ENCODE data around the gene TADA1. TPM values are rescaled to one million over a fixed set of nuclear protein-coding genes. Genes with fewer than 3 reads are reported as not detected.
"Not testable (repeated sequence)": the region's sequence is repeated elsewhere in the genome, so short reads cannot be mapped to it uniquely, and the experiment has no call there.

TADA1 gene
- polyA plus RNA-seq, 1 donor, result 12.5 TPM

DNA sequence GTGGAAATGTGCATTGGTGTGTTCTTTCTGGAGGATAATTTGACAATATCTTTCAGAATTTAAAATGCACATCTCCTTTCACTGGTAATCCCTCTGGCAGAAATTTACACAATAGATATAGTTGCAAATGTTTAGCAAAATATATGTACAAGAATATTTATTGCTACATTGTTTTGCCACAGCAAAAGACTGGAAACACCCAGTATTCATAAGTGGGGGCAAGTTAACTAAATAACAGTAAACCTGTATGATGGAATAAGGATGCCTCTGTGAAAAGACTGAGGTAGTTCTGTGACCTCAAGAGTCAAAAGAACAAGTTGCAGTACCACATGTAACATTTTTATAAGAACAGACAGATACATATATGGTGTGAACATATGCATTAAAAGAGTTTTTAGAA, 13.7 kb upstream of the TADA1 start:
- no peak for DNase-seq (ENCODE audit: low read depth)

DNA sequence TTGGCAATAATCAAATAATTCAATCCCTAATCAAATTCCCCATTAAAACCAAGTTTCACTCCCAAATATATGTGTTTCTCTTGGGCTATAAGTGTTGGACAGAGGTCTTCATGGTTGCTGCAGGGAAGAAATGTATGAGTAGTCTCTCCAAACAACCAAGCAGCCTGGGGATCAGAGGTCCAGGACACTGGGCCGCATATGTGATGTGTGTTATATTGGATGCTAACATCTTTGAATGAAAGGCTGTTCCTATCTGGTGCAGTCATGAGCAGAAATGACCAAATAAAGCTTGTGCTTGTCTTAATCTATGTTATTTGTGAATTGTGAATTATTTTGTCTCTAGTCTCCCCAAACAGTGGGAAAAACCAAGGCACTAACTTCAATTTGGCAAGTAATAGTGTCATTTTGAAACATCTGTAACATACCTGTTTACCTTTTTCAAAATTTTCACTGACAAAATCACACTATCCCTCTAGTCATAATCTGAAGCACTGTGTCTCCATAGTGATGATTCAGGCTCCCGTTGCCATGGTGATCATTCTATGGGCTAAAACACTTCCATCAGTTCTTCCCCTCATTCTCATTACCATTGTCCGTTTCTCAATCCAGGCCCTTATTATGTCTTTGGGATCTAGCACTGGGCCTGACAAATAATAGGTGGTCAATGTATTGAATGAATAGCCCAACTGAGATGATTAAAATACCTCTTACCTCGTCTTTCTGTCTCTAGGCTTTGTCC, 12.5 kb upstream of the TADA1 start:
- no peak for DNase-seq (ENCODE audit: low read depth)

DNA sequence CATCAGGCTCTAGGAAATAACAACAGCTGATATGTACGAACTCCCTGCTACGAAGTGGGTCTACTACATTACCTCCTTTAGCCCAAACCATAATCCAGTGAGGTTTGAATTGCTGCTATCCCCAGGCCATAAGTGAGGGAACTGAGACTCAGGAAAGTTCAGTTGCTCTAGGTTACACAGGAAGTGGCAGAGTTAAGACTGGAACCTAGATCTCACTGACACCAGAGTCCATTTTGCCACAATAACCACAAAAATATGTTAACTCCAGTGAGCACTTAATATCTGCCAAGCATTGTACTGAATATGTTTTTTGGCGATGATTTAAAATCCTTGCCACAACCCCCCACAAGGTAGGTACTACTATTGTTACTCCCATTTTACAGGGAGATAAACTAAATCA, 8.9 kb upstream of the TADA1 start:
- DNase-seq (ENCODE audit: low read depth), result no peak

DNA sequence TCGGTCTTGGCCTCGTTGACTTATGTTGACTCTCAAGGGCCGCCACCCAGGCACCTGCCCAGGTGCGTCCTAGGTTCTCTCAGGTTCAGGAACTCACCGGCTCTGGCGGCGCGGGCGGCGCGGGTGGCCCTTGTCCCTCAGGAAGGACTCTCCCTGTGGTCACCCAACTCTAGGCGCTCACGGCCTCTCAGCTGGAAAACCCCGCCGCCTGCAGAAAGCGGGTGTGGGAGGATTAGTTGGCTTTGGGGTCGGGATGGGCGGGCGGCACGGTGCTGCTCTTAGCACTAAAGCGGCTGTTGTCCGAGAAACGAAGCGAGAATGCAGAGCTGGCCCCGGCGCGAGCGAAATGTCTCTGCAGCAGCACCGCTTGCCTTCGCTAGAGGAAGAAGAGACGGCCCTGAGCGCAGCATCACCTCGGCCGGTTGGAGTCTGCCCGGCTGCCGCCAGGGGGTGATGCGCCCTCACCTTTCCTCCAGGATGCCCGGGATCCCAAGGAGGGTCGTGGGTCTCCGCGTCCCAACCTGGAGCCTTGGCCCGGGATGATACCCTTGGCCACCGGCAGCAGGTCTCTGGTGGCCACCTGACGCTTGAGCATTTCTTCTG, 8.1 kb upstream of the TADA1 start:
- no peak for DNase-seq (ENCODE audit: low read depth)

DNA sequence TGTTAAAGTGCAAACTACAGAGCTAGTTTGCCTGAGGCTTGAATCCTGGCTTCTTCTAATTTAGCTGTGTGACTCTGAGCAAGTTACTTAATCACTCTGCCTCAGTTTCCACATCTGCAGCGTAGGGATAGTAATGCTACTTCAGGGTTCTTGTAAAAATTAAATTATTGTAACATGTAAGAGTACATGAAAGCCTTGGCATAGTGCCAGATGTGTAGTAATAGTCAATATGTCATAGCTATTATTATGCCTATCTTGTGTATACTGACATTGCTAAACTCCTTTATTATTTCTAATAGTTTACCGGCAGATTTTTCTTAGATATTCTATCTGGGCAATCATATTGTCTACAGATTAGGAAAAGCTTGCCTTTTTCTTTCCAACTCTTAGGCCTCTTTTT, 6.8 kb upstream of the TADA1 start:
- DNase-seq (ENCODE audit: low read depth), result no peak

DNA sequence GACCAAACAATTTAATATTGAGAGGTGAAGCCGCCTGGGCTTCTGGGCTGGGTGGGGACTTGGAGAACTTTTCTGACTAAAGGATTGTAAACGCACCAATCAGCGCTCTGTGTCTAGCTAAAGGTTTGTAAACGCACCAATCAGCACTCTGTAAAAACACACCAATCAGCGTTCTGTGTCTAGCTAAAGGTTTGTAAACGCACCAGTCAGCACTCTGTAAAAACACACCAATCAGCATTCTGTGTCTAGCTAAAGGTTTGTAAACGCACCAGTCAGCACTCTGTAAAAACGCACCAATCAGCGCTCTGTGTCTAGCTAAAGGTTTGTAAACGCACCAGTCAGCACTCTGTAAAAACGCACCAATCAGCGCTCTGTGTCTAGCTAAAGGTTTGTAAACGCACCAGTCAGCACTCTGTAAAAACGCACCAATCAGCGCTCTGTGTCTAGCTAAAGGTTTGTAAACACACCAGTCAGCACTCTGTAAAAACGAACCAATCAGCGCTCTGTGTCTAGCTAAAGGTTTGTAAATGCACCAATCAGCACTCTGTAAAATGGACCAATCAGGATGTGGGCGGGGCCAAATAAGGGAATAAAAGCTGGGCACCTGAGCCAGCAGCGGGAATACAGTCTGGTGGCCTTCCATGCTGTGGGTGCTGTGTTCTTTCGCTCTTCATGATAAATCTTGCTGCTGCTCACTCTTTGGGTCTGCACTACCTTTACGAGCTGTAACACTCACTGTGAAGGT, 2.3 kb upstream of the TADA1 start:
- DNase-seq (ENCODE audit: low read depth), result not testable (repeated sequence)

DNA sequence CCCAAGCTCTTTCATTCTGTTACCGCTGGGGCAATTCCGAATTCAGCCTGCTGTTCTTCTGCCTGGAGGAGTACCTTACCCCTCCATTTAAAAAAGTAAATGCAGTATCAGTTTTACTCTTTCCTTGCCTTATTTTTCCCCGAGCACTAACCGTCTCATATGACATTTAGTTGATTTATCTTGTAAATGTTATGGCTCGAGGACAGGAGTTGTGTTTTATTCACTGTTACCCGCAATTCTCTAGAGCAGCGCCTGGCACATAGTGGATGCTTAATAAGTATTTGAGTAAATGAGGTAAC, 425 bp upstream of the TADA1 start:
- DNase-seq (ENCODE audit: low read depth), result no peak

DNA sequence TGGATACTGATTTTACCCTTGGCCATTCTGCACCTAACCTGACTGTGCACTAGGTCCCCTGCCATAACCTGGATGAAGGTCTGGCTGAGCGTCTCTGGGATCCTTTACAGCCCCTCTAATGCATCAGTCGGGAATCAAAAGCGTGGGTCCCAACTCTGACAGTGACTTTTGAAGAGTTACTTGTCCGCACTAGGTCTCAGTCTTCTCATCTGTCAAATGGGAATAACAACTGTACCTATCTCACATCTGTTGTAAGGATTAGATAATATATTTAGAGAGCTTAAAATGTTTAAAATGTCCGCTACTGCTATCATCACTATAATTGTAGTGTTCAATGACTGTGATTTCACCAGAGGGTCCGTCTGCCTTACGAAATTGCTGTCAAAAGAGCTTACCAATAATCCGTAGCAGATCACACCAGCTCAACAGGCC, 746 bp downstream of the TADA1 start:
- DNase-seq (ENCODE audit: low read depth), result no peak

DNA sequence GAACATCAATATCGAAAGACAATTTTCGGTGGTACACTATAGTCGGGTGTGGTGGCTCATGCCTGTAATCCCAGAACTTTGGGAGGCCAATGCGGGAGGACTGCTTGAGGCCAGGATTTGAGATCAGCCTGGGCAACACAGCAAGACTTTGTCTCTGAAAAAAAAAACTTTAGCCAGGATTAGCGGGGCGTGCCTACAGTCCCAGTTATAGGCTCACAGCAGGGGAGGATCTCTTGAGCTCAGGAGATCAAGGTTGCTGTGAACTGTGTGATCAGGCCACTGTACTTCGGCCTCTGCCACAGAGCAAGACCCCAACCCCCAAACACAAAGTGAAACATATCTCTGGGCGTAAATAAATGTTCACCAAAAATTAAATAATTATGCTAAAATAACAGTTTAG, 1.6 kb downstream of the TADA1 start:
- no peak for DNase-seq (ENCODE audit: low read depth)

DNA sequence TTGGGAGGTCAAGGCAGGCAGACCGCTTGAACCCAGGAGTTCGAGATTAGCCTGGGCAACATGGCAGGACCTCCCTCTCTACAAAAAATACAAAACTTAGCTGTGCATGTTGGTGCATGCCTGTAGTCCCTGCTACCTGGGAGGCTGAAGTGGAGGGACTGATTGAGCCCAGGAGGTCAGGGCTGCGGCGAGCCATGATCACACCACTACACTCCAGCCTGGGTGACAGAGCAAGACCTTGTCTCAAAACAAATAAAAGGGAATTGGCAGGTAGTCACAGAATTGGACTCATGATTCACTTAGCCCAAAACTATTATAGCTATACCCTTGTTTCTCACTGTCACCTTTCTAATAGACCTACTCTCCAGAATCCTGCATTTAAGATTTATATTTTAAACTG, 5.5 kb downstream of the TADA1 start:
- no peak for DNase-seq (ENCODE audit: low read depth)

DNA sequence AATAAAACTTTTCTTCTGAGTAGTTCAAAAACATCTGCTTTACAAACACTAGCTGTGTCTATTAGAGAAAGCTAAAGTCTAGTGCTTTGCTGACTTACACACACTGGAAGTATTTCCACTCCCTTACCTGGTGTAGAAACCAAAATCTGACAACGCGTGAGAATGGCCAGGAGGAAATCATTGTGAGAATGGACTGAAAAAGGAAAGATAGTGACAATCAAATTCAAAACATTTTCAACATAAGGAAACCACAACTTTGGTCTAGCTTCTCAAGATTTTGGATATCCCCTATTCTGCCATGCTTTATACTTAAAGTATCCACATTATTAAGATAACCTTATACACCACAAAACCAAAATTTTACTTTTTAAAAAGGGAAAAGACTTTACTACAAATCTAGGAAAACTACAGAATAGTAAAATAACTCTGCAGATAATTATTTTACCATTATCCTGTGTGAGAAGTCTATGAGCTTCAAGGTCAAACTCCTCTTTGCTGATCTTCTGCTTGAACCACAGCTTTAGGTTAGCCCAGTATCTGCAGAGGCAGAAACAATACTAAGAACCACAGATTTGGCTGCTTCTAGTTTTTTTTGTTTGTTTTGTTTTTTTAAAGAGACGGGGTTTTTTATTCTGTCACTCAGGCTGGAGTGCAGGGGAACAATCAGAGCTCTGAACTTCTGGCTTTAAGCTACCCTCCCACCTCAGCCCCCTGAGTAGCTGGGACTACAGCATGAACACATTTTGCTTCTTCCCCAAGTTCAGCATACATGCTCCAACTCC, 6.6 kb downstream of the TADA1 start:
- no peak for DNase-seq (ENCODE audit: low read depth)

DNA sequence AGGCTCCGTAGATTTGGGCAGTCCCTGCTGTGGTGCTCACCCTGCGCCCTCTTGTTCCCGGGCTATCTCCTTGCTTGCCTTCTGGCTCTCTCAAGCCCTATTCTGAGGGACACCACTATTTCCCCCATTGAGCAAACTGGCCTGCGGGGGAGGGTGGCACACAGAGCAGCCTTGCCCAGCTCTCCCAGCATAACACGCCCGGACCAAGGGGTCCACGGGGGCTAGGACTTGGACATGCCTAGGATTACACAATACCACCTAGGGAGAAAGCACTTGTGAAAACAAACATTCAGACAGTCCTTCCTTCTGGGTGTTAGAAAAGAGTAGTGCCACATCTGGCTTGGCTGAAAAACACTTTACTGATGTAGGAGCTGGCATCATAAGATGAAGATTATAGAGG, 7.4 kb downstream of the TADA1 start:
- no peak for DNase-seq (ENCODE audit: low read depth)

DNA sequence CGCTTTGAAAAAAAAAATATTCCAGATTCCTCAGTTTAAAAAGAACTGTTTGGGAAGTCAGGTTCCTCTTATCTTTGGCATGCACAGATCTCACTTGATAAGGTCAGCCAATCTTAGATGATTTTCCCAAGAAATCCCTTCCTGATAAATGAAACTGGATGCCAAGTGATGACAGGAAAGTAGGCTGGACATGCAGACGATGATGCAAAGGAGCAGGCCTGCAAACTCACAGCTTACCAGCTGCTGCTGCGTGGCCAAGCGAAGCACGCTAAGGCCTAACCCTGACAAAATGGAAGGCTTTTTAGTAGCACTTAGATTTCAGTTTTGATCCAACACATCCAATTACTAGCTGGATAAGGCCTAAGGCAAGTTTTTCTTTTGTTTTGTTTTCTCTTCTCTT, 10.1 kb downstream of the TADA1 start:
- DNase-seq (ENCODE audit: low read depth), result no peak

DNA sequence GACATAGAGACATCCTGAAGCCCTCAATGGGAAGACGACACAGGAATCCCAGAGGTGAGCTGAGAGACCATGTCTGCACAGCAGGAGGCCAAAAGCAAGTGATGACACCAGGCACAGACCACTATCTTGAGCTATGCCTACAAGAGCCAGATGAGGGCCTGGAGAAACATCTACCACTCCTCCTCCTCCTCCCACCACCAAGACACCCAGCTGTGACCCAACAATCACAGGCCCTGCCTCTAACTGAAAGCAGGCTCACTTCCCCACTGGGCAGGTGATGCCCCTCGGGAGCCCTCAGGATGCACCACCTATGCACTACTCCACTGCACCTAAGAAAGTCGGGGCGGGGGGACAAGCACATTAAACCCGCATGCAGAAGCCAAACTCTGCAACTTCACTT, 16.5 kb downstream of the TADA1 start:
- no peak for DNase-seq (ENCODE audit: low read depth)

DNA sequence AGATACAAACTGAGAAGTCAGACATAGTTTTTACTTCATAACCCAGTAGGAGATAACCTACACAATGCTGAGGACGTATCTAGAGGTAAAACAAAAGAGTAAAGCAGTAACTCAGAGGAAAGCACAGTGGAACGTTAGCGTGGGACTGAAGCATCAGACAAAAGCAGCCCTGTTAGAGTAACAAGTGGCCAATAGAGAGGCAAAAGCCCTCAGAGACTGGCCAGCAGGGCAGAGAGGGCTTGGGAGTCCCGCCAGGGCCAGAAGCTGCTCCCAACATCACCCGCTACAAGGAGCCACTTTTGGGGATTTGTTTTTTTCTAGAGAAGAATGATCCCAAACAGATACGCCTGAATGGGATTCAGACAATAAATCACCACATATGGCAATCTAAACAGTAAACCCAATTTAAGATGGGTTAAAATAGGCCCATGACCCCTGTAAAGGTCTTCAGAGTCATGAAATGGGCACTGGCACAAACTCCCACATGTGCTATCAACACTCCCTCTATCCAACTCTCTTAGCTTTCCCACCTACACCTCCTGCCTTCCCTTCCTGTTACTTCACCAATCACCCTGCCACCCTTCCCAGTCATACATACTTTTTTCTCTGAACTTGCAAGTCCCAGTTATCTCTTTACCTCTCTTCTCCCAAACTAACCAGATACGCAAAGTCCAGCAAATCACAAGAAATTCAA, 17.2 kb downstream of the TADA1 start:
- no peak for DNase-seq (ENCODE audit: low read depth)

DNA sequence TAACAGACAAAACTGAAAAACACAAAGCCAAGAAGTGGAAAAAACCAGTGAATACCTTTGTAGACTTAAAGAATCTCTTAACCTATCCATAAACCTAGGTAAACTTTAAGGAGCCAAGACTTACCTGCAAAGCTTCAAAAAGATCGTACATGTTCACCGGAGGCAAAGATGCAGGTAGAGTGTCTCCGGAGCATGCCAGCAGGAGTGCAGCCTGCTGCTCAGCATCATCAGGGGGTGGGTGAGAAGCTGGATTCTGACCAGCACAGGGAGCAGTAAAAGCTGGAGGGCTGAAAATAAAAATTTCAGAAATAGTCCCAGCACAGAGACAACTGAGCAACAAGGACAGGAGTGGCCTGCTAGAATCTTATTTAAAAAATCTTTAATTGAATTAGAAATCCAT, 18.1 kb downstream of the TADA1 start:
- no peak for DNase-seq (ENCODE audit: low read depth)

DNA sequence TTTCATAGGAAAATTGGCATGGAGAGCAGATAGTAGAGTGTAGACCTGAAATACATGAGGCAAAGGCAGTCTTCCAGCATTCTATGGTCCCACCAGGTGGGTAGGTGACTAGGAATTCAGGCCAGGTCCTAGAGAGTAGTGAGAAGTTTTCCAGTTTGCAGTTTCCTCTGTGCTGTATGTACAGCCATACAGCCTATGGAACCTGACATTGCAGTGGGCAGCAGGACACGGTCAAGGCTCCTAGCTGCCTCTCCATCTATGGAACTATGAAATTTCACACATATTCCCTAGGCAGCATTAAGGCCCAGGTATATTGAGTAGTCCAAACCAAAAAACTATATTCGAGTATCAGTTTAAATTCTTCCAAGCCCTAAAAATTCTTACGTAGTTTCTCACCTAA, 20.5 kb downstream of the TADA1 start:
- DNase-seq (ENCODE audit: low read depth), result no peak

DNA sequence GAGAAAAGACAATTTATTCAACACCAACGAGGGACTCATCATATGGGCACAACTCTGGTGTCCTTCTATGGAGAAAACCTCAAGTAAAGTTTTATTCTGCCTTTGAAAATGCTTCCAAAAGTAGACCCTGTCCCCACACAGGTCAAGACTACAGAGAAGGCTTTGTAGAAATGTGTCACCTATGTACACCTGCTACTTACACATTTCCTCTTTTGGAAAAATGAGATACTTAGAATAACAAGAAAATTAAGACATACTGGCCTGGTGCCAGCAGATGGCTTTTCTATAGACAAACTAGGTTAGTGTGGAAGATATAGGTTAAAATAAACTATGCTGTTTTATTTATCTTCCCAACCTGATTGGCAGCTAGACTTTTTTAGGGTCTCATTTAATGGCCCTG, 23.1 kb downstream of the TADA1 start:
- DNase-seq (ENCODE audit: low read depth), result no peak

DNA sequence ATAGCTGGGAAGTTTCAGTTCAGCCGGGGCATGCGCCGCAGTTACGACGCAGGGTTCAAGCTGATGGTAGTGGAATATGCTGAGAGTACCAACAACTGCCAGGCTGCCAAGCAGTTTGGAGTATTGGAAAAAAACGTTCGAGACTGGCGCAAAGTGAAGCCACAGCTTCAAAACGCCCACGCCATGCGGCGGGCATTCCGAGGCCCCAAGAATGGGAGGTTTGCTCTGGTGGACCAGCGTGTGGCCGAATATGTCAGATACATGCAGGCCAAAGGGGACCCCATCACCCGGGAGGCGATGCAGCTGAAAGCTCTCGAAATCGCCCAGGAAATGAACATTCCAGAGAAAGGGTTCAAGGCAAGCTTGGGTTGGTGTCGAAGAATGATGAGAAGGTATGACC, 26.9 kb downstream of the TADA1 start:
- no peak for DNase-seq (ENCODE audit: low read depth)

DNA sequence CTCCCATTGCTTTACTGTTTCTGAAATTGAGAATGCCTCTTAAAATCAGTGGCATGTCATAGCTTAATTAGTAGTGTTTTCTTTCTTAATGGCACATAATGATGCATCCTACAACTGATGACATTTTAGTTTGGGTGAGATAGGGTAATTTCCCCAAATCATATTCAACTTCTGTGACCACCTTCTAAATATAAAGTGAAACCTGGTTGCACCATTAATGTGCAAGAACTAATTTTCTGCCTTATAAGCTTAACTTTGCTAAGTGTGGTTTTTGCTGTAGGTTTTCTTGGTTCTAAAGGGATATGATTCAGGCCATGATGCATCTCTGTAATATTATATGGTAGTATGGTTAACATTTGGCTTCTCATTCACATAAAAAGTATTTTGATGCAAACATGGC, 27.9 kb downstream of the TADA1 start:
- DNase-seq (ENCODE audit: low read depth), result no peak

DNA sequence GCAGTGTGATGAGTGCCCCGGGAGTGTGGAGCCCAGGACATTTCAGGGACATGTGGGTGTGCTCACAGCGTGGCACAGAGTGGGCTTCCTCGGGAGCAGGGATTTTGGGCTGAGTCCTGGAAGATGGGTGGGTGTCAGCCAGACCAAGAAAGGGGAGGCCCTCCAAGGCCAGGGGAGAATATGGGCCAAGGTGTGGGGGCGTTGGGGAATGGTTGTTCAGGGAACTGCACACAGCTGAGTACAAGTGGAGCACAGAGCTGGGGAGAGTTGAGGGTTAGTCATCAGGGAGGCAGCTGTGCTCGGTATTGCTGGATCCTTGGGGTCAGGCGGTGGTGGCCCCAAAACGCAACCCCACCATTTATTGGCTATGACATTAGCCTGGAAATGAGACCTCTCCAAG, 31.3 kb downstream of the TADA1 start:
- no peak for DNase-seq (ENCODE audit: low read depth)
